ENCODE data around the gene FKBP1A.
A peak's percentile ranks its signal among the peaks of the same experiment; 100 is the strongest.

Gene FKBP1A

DNA sequence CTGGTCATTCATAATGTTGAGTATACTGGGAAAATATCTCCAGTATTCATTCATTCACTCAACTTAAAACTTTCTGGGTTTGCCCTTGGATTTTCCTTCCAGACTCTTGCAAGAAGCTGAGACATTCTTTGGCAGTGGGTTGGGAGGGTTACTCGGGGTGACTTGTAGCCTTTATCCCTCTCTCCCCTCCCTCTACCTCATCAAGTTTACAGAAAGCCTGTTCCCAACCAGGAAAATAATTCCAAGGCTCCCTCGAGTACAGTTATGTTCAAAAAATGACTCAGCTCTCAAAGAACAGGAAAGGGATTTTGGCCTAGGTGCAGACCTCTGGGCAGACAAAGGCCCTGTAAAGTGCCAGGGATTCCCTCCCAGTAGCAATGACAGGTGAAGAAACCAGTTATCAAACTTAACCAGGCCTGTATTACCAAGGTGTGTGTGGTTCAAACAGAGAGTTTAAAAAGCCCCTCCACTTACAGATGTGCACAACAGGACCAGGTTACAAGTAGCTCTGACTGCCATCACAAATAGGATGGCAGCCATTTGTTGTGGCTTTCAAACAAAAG, 22.2 kb downstream of the FKBP1A start:
- TF ChIP-seq, protein P1, sequence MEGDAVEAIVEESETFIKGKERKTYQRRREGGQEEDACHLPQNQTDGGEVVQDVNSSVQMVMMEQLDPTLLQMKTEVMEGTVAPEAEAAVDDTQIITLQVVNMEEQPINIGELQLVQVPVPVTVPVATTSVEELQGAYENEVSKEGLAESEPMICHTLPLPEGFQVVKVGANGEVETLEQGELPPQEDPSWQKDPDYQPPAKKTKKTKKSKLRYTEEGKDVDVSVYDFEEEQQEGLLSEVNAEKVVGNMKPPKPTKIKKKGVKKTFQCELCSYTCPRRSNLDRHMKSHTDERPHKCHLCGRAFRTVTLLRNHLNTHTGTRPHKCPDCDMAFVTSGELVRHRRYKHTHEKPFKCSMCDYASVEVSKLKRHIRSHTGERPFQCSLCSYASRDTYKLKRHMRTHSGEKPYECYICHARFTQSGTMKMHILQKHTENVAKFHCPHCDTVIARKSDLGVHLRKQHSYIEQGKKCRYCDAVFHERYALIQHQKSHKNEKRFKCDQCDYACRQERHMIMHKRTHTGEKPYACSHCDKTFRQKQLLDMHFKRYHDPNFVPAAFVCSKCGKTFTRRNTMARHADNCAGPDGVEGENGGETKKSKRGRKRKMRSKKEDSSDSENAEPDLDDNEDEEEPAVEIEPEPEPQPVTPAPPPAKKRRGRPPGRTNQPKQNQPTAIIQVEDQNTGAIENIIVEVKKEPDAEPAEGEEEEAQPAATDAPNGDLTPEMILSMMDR (conservative IDR thresholded peaks at IDR 0.05; ENCODE audit: control insufficient read depth, insufficient read depth, low read depth, low read length) = no peak
- no peak overlapping the region for H3K4me3 ChIP-seq (ENCODE audit: control insufficient read depth, low read depth, low read length)
- peak; percentile 86 for DNase-seq (ENCODE audit: low read depth)

- DNase-seq (ENCODE audit: low read depth) = no peak
- TF ChIP-seq, protein P1 (conservative IDR thresholded peaks at IDR 0.05; ENCODE audit: control insufficient read depth, insufficient read depth, low read depth, low read length) = no peak
- H3K4me3 ChIP-seq (ENCODE audit: control insufficient read depth, low read depth, low read length) = no peak overlapping the region
These were observed 22.9 kb downstream of the FKBP1A start for GRCh38 chr20:1369970-1370369.

DNA sequence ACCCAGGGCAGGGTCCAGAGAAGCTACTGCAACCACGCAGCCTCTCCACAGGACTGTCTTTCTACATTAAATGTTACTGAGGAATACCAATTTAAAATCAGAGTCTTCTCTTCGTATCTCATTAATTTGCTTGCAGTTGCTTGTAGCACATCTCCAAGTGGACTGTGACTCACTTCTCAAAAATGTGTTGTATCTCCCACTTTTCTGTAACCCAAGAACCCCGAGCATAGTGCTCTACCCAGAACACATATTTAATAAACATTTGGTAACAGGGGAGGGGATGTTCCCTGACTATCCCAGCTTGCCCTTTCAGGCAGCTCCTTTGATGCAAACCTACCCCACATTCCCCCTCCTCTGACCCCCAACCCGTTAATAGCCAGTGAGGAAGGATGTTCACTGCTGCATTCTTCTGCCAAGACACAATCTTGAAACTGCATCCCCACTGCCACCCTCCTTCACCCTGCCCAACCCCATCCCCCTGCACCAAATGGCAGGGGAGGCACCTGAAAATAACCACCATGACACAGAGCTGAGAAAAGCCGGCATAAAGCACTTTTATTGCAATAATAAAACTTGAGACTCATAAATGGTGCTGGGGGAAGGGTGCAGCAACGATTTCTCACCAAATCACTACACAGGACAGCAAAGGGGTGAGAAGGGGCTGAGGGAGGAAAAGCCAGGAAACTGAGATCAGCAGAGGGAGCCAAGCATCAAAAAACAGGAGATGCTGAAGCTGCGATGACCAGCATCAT, 24.2 kb downstream of the FKBP1A start:
- no peak overlapping the region for H3K4me3 ChIP-seq (ENCODE audit: control insufficient read depth, low read depth, low read length)
- TF ChIP-seq, protein P1 (conservative IDR thresholded peaks at IDR 0.05; ENCODE audit: control insufficient read depth, insufficient read depth, low read depth, low read length) = no peak
- DNase-seq (ENCODE audit: low read depth) = peak; percentile 52

DNA sequence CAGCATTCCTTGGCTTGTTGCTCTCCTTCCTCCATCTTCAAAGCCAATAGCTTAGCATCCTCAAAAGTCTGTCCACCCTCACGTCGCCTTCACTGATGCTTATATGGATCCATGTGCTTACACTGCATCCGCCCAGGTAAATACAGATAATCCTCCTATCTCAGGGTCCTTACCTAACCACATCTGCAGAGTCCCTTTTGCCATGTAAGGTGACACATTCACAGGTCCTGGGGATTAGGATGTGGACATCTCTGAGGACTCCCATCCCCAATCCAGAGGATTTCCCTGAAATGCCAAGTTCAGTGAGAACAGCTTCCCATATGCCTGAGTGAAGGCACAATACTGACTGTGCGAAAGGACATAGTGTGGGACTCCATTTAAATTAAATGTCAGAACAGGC, 25.4 kb downstream of the FKBP1A start:
- H3K4me3 ChIP-seq (ENCODE audit: control insufficient read depth, low read depth, low read length) = no peak overlapping the region
- DNase-seq (ENCODE audit: low read depth) = no peak
- TF ChIP-seq, protein P1 (conservative IDR thresholded peaks at IDR 0.05; ENCODE audit: control insufficient read depth, insufficient read depth, low read depth, low read length) = no peak

GRCh38 chr20:1364106-1364505, 28.7 kb downstream of the FKBP1A start:
- TF ChIP-seq, protein P1 (conservative IDR thresholded peaks at IDR 0.05; ENCODE audit: control insufficient read depth, insufficient read depth, low read depth, low read length) = no peak
- DNase-seq (ENCODE audit: low read depth) = no peak

GRCh38 chr20:1363522-1363921, 29.3 kb downstream of the FKBP1A start:
- TF ChIP-seq, protein P1 (conservative IDR thresholded peaks at IDR 0.05; ENCODE audit: control insufficient read depth, insufficient read depth, low read depth, low read length) = no peak
- DNase-seq (ENCODE audit: low read depth) = no peak
- no peak overlapping the region for H3K4me3 ChIP-seq (ENCODE audit: control insufficient read depth, low read depth, low read length)

More at GRCh38 chr20:1364106-1364505, 28.7 kb downstream of the FKBP1A start:
- no peak overlapping the region for H3K4me3 ChIP-seq (ENCODE audit: control insufficient read depth, low read depth, low read length)

Data from fibroblast of mammary gland (primary cell).